Measurements from ENCODE around the gene TENT5A.

Gene TENT5A

DNA sequence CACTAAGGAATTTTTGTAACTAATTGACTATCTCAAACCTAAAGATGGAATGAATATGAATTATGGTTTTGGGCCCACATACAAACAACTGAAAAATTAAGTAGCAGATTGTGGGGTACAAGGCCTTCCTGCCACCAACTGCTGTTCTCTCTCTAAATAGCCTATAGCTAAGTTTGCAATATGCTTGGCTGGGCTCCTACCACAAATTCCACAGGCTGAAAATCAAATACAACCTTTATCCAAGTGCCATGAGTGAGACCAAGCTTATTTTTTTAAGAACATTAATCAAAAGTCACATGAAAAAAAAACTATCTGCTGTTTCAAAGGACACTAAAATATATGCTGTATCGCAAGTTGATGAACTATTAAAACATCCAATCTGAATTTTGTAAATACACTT, 52.1 kb downstream of the TENT5A start:
- DNase-seq = no peak

DNA sequence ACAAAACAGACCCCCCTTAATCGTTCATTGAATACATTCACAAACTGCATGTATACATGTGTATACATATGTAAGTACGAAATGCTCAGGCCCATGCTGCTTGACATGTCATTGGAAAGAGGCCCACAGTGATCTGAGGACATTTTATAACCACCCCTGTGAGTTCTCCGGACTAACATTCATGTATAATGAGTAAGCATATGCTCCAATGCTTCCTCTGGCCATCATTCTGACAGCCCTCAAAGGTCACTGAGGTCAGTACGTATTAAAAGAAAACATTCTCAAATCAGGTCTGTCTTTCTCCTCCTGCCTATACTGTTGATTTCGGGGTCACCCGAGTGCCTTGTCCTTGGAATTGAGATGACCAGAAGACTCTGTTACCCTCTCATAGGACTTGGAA, 54.9 kb downstream of the TENT5A start:
- DNase-seq = no peak

DNA sequence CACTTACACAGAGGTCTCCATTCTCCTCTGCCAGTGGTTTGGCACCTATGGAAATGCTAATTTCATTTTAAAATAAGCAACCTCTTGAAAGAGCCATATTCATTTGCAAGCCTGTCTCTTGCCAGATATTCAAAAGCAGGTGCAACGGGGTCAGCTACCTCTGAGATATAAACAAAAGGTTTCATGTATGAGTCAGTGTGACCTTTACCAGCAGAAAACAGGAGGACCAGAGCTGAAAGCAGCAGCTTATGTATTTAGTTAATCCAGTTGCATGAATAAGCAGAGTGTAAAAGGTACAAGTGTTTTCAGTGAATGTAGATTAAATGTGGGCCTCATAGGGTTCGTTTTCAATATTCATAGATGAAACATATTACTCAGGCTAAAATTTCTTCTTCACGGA, 56.0 kb downstream of the TENT5A start:
- no peak for DNase-seq

Measured in suppressor macrophage treated with lipopolysaccharide for 1 hour (primary cell).